CD4-positive, alpha-beta T cell treated with Interleukin-12 subunit alpha and Interleukin-12 subunit beta, for 1 hour (primary cell): Measurements from ENCODE around the gene EVX1.

ENCODE experiments used
- DNase-seq: peaks from one replicate; pipeline ENCODE4 v3.0.0-alpha.2; 2020

The EVX1 gene

DNA sequence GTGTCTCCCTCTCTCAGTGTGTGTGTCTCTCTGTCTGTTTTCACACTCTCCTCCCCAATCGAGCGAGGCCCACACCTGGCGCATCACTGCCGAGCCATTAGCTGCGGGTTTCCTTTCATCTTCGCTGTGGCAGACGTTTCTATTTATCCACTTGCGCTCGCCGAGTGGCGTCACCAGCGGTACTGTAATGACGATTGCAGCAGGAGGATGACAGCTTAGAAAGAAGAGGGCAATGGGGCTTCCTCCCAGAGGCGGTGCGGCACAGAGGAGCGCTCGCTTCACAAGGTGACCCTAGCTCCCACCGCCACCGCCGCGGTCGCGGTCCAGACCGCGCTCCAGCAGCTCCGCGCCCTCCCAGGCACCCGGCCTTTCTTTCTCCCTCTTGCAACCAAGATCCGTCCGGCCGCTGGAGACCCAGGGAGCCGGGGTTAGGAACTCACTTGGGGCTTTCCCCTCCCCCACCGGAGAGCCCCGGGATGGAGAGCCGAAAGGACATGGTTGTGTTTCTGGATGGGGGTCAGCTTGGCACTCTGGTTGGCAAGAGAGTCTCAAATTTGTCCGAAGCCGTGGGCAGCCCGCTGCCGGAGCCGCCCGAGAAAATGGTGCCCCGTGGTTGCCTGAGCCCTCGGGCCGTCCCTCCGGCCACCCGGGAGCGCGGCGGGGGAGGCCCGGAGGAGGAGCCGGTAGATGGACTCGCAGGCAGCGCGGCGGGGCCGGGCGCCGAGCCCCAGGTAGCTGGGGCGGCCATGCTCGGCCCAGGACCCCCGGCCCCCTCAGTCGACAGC is at the start of gene EVX1:
Gene EVX1, plus strand, starts transcription at position 248 of the 785 bp plus-strand sequence. Its CDS starts 229 bp downstream, at position 477.
- DNase-seq = no peak

DNA sequence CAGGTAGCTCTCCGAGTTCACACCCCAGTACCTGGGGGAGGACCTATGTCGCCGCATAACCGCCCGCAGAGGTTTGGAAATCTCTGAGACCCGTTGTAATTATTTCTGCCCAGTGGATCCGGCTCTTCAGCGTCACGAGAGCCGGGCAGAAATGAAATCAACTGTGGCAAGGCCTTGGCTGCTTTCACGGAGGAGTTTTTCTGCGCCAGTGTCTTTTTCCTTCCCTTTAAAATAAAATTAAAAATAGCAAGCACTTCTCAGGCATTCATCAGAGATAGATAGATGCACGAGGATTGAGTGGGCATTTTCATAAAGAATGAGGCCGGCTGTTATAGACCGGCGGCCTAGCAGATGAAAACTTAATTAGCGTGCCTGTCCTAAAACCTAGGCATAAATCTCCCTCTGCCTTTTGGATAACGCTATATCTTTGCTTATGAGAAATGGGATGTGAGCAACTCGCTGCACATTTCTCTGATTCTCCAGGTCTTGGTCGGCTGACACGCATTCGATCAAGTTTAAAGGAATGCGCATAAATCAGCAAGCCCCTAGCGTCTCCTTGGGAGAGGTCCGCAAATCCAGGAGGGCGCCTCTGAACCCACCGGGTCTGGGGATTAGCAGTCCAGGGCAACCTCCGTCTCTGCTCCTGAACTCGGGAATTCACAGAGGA is 49.1 kb upstream of the EVX1 start:
- DNase-seq = no peak

DNA sequence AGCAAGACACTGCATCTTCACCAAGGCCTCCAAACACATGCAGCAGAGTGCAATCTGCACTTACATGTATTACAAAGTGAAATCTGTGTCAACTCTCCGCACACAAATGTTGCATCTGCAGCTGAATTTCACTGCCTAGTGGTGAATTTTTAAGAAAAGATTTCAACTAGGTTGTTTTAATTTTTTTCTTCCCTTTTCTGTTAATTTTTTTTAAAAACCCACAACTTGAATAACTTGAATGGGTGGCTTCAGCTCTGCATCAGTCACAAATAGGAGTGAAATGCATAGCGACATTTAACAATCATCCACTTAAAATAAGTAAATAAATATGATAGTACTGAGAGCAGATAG is 48.6 kb upstream of the EVX1 start:
- DNase-seq = no peak

DNA sequence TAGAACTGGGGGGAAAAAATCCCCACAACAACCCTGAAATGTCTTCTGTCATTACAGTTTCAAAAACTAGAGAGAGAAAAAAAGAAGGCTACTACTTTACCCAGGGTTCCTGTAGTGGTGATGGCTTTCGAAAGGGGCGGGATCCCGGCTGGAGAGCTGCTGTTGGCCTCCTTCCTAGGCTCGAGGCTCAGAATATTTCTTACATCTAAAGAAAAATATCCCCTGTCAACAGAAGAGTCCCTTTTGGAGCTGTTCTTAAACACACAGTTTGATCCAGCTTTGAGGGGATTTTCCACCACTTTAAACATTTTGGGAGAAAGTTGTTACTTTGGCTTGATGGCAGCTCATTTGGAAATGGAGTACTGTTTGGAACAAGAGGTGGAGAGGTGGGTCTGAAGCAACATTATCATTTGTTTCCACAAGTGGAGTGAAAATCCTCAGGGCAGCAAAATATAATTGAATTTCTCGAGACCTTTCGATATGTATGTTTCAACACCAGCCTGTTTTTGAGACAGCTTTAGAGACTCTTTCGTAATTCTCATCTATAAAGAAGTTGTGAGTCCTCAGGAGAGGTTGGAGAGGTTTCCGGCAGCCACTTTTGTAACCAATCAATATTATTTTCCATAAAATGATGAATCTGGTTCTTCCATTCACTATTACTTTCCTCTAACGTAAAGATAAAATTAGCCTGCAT is 47.8 kb upstream of the EVX1 start:
- DNase-seq = no peak

DNA sequence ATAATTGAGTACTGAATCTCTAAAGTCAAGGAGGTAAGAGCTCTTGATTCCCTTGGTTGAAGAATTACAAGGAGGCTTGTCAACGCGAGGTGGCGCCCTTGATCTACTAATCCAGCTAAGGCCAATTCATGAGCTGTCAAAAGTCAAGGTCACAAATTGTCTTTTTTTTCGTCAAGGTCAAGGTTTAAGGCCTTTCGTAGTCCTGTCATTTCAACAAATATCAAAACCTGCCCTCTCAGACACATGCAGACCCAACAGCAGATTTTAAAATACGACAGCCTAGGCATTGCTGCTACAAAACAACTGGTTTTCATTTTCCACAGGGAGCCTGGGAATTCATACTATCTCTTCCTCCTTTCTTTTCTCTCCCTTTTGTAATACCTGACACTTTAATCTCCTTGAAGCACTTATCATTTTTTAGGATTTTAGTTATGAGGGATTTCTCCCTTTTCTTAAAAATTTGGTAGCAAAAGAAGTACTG is 46.3 kb upstream of the EVX1 start:
- peak; percentile 79 for DNase-seq

DNA sequence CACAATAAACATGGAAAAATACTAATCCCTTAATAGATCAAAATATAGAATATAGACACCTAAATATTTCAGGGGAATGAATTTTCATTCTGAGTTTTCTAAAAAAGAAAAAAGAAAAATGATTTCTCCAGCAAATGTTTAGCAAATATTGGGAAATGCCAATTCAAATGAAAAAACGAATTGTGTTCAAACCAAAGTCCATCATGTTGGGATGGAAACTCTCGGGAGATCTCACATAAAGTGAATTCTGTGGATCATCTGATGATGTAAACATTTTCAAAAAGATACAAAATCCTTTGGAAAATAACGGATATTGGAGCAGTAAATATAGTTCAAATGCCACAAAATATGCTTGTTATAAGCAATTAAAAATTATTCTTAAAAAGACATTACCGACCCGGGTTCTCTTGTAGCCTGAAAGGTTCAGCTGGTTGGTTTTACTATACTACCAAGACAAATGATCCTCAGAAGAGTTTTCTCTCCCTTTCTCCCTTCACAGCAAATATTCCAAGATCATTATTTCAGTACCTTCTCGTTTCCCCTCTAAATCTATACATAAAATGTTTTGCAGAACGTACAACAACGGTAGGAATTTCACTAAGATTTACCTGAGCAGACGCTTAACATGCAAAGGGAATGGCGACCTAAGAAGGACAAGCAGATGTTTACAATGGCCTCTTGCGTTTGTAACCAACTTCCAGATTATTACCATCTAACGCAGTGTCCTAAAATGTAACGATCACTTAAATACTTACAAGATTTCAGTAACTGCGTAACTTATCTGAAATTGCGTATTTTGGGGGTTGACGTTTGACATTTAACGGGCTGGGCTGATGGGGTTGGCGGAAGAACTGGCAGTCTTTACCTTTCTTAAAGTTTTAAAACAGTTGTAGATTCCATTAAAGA is 45.2 kb upstream of the EVX1 start:
- no peak for DNase-seq

DNA sequence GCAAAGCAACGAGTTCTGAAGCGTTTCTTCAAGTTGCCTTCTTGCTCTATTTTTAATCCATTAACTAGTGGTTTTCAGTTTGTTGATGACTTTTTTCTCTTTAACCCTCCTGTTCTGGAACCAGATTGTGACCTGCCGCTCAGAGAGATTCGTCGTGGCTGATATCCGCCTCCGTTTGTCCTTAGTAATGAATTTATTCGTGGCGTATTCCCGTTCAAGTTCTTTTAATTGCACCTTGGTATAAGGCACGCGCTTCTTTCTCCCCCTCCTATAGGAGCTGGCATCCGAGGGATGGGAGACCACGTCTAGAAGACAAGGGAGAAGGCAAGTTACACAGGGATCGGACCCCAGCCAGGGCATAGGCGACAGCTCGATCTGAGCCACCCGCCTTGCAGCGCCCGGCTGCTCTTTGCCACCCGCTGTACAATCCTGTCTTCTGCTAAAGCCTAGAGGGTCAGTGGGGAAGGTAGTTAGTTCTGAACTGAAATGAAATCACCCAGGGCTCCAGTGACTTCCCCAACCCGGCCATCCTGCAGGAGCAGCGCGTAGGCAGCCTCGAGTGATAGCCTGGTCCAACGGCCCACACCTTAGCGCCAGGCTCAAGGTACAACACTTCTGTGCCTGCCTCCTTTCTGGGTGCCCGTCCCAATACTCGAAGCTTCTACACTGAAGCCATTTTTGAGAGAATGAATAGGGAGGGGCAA is 44.3 kb upstream of the EVX1 start:
- DNase-seq = no peak

DNA sequence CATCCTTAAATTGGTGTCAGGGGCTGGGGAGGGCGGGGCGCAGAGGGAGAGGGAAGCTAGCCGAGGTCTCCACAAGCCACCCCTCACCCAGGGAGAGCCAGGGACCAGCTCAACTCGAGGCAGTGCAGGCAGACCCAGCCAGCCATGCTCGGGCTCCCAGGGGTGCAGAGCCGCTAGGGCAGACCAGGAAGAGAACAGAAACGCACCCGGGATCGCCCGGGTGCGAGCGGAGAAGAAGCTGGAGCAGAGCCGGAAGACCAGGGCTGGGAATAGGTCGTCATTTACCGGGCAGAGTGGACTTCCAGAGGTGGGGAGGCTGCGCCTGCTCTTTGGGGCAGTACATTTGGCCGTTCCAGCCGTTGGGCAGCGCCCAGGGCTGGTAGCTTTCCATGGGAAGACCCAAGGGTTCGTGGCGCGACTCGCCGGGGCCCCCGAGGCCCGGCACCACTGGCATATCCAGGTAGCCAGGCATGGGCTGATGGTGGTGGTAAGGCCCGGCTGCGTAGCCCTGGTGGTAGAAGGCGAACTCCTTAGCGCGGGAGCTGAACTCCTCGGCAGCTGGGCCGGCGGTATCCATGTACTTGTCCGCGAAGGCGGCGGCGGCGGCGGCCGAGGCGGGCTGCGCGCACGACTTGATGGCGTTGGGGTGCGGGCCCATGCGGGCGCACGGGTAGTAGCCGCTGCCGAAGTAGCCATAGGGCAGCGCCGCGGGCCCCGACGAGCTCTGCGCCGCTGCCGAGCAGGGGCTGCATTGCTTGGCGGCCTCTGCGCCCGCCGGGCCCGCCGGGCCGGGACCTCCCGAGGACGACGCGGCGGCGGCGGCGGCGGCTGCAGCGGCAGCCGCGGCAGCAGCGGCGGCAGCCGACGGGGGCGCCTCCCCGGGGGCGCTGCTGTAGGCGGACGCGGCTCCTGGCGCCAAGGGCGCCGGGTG is 43.5 kb upstream of the EVX1 start:
- no peak for DNase-seq

DNA sequence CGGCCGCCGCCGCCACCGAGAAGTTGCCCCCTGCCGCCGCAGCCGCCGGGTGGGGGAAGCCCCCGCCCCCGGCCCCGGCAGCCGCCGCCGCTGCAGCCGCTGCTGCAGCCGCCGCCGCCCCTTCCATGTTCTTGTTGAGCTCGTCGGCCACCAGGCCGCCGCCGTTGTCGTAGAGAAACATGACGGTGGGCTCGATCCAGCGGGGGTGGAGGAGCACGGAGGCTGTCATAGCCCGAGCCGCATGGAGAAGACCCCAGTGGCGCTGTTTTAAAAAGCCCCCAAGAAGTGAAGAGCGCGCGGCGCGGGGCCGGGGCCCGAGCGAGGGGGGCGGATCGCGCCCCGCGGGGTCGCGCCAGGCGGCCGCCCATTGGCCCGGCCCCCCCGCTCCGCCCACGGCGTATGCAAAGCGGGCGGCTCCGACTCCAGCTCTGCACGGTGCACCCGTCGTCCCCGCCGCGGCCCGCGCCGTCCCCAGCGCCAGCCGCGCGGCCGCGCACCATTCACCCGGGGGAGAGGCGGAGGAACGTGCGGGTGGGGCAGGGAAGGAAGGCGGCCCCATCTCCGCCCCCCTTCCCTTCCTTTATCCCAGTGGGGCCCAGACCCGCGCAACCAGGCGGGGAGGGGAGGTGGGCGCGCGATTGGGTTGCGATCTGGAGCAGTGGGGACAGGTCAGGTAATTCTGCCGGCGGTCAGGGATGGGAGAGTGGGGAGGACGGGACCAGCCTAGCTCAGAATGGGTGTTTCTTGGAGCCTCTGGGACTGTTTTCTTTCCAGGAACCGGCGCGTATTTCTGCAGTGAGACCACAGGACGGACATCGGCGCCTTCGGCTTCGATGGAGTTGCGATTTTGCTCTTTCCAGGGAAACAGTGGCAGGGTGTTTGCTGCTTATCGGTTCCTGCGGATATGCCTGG is 42.5 kb upstream of the EVX1 start, which contains the start of gene HOXA13:
Gene HOXA13, minus strand, starts transcription at position 243 of the 912 bp plus-strand sequence. Its CDS starts 14 bp downstream, at position 229.
- DNase-seq = no peak

DNA sequence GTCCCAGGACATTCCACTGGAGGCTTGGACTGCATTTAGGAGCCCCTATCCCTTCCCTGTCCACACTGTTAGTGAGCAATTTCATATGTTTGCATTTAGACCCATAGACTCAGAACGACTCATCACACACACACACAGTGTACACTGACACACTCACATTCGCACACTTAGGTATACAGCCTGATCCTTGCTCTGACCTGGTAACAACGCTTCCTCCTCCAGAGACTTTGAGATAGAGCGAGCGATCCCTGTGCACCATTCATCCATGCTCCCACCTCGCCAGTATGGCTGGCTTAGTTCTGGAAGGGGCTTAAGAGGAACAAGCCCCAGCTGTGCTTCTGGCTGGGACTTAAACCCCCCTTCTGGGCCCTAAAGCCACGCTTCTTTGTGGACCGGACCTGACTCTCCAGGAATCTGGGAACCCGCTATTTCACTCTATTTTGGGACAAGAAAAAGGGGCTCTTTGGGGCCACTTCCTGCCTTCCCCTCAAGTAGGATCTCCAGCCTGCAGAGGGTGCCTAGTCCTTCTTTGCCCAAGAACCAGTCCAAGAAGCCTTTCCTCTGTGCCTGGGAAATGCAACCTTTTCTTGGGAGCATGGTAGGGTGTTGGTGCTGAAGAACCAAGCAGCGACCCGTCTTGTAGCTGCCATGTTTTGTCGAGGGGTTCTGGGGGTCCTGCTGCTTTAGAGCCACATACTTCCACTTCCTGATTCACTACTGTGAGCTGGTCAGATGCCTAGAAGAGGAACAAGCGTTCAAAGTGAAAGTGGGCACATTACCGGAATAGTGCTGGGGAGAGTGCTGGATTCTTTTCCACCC is 41.6 kb upstream of the EVX1 start:
- DNase-seq = no peak

DNA sequence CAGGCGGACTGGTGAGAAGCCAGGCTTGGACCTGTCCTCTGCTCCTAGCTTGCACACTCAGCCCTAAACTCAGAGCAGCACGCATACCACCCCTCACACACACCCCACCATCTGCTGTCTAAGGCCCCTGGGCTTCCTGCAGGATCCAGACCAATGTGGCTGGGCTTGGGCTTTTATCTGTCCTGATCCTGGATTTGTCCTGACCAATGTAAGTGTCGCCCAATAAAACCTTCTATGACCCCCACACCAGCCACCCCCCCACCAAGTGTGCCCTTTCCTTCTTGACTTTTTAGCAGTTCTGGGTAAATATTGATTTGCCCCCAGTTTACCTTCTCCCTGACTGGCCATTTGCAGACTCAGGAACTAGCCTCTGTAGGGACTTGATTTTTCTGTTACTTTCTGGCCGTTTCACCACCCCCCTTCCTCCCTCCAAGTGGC is 41.0 kb upstream of the EVX1 start:
- no peak for DNase-seq

DNA sequence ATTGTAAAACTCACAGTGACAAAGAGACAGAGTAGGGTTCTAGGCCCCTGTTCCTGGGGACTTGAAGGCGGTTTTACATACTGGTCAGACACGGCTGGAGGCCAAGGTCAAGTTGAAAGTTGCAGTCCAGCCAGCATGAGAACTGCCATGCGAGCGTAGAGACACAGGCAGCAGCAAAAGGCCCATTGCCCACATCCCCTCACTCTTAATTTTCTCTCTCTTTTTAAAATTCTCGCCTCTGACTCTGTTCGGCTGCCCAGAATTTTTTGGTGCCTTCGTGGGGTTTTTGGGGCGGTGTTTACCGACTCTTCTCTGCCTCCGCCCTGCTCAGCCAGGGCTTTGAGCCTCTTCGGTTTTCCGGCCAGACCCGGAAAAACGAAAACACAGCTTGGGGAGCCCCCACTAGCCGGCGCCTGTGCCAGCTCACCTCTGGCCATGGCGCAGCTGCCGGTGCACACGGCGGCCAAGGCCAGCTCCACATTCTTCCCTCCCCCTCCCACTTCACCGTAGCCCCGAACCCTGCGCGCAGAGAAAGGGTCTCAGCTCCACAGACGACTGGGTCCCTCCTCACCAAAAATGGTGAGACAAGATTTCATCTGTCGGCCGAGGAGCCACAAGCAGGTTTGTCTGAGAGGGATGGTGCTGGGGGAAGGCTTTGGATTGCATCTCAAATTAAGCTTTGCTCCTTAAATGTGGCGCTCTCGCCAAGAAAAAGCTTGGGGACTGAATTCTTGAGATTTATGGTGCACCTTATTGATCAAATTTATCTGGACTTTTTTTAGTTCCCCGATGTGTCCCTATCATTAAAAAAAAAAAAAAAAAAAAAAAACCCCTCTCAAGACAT is 40.4 kb upstream of the EVX1 start:
- no peak for DNase-seq

DNA sequence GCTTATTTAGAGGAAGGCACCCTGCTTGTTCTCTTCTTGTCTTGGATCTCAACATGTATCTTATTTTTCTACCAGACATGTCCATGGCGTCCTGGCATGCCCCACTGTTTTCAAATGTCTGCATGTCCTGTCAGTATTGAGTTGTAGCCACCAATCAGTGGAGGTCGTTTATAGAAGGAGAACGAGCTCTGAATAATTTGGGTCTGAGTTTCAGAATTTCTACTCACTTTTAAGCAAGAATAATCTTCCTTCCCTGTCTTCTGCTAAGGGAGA is 39.8 kb upstream of the EVX1 start:
- no peak for DNase-seq

DNA sequence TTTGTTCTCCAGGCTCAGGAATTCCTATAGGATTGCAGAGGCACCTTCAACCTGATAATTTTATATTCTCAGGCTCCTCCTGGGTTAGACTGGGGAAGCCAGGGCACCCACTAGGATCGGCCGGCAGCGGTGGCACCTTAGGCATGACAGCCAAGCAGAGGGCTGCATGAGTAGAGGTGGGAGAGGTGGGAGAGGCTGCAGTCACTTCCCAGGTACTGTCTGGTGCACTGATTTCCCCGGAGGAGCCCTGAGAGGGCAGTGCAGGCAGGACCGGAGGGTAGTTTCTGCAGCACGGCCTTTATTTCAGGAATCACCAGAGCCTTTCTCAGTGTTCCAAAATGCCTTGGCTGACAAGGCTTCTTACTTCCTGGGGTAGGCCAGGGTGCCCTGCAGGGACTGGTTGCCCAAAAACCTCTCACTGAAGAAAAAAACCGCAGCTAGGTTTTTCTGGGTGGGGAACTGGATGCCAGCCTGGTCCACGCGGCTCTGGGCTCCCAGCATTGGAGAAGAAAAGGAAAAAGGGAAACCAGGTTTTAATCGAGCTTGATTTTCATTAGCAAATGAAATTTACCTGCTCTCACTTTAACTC is 39.1 kb upstream of the EVX1 start:
- DNase-seq = no peak

DNA sequence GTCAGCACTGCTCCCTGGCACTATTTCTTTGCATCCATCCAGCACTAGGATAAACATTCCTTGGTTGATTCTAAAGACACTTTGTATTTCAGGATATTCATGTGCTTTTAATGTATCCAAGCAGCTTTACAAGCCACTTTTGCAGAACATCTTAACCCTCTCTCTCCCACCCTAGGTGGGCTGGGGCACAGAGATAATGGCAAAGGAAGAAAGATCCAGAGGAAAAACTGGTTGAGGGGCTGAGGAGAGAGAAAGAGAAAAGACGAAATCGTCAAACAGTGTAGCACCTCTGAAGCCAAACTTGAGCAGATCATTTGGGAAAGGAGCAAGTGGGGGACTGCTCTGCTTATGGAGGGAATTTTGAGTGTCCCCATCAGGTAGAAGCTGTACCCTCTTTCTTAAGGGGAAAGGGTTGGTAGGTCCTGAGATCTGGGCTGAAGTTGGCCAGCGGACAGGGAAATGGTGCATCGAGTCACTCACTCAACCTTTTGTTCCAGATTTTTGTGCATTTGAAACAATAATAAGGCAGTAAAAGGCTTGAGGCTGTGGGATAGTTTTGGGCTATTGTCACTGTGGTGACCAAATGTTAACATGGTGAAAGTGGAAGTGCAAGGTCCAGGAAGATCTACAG is 38.5 kb upstream of the EVX1 start:
- DNase-seq = no peak

DNA sequence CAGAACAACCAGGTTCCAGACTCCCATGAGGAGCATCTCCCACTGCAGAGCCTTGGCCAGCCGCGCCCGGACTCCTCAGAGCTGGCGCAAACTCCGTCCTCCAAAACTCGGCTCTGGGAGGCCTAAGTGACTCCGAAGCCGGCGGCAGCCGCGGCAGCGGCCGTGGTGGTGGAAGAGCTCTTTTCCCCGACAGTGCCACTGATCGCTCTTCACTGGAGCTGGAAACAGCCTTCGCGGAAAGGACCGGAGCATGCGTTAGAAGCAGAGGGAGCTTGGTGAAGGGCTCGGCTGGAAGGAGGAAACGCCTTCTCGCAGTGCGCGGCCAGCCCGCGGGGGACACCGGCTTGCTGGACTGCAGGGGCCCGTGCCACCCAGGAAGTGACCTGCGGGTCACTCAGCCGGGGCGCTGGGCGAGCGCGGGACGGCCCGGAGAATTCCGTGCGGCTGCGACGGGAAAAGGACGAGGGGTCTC is 37.7 kb upstream of the EVX1 start:
- no peak for DNase-seq
